Keratinocyte (primary cell): ENCODE data around the gene CUTC. TPM values are rescaled to one million over a fixed set of nuclear protein-coding genes. Genes with fewer than 3 reads are reported as not detected.
A peak's percentile ranks its signal among the peaks of the same experiment; 100 is the strongest.

Experiments
- DNase-seq: peaks from one replicate; pipeline ENCODE4 v3.0.0-alpha.2; 2011; ENCODE audit warnings: low read depth, missing footprints, low spot score
- FAIRE-seq: peaks from 2 replicates; lab custom pipeline; 2011; peaks lifted over from hg19 to GRCh38; lab: Jason Lieb, UNC
- H2AFZ ChIP-seq: 2 replicates; pipeline ENCODE4 v1.6.0; 2012; ENCODE audit warnings: low read length, control low read depth, inconsistent platforms; ENCODE audit not compliant: control insufficient read depth
- H3K27ac ChIP-seq: 2 replicates; pipeline ENCODE4 v1.5.1; 2011; ENCODE audit warnings: low read length; ENCODE audit not compliant: control insufficient read depth, insufficient read depth
- H3K27me3 ChIP-seq: 3 replicates; pipeline ENCODE4 v1.6.0; 2011; ENCODE audit warnings: low read length; ENCODE audit not compliant: control insufficient read depth, insufficient read depth; ENCODE audit errors: extremely low read depth
- H3K36me3 ChIP-seq, 2 experiments: 2 replicates in 1 of 2; 3 replicates in 1 of 2; pipeline ENCODE4 v1.5.1; 2011; ENCODE audit warnings: low read length in 2 of 2, mild to moderate bottlenecking in 1 of 2; ENCODE audit not compliant: control insufficient read depth in 2 of 2, insufficient read depth in 2 of 2; ENCODE audit errors: extremely low read depth in 1 of 2
- H3K4me1 ChIP-seq: 3 replicates; pipeline ENCODE4 v1.5.1; 2011; ENCODE audit warnings: low read length; ENCODE audit not compliant: control insufficient read depth, insufficient read depth; ENCODE audit errors: extremely low read depth
- H3K4me2 ChIP-seq: 3 replicates; pipeline ENCODE4 v1.6.0; 2011; ENCODE audit warnings: low read depth, low read length; ENCODE audit not compliant: control insufficient read depth, insufficient read depth; ENCODE audit errors: extremely low read depth
- H3K4me3 ChIP-seq, 3 experiments: fragments of 200-600 bp in 1 of 3; sonication (generic) in 1 of 3; 2 replicates in 2 of 3; 3 replicates in 1 of 3; pipeline ENCODE4 v1.5.1; 2011 to 2016; ENCODE audit warnings: low read length in 3 of 3, mild to moderate bottlenecking in 3 of 3, control low read depth in 2 of 3, inconsistent platforms in 1 of 3, low read depth in 1 of 3, mixed read lengths in 1 of 3, mixed run types in 1 of 3, moderate library complexity in 1 of 3; ENCODE audit not compliant: control insufficient read depth in 2 of 3, insufficient read depth in 2 of 3; ENCODE audit errors: extremely low read depth in 1 of 3
- H3K79me2 ChIP-seq: 2 replicates; pipeline ENCODE4 v1.6.0; 2012; ENCODE audit warnings: low read length; ENCODE audit not compliant: control insufficient read depth, insufficient read depth
- H3K9ac ChIP-seq: 3 replicates; pipeline ENCODE4 v1.6.0; 2011; ENCODE audit warnings: low read length; ENCODE audit not compliant: control insufficient read depth, insufficient read depth; ENCODE audit errors: extremely low read depth
- H3K9me1 ChIP-seq: 3 replicates; pipeline ENCODE4 v1.6.0; 2011; ENCODE audit warnings: low read length; ENCODE audit not compliant: control insufficient read depth, insufficient read depth; ENCODE audit errors: extremely low read depth
- H3K9me3 ChIP-seq: 2 replicates; pipeline ENCODE4 v1.5.1; 2012; ENCODE audit warnings: low read depth, low read length; ENCODE audit not compliant: control insufficient read depth
- H4K20me1 ChIP-seq: 3 replicates; pipeline ENCODE4 v1.6.0; 2011; ENCODE audit warnings: low read length; ENCODE audit not compliant: control insufficient read depth, insufficient read depth; ENCODE audit errors: extremely low read depth
- EZH2 ChIP-seq: IDR thresholded peaks from one replicate; pipeline ENCODE4 v1.6.1; 2012; ENCODE audit warnings: inconsistent platforms, mild to moderate bottlenecking, low read length, moderate library complexity
- dilution Hi-C: fragments of 300-500 bp; cut with MboI; formaldehyde crosslinking; loops from one replicate; pipeline ENCODE4 v1.7.0; 2020; ENCODE audit warnings: low sequenced_read_pairs; ENCODE audit not compliant: extremely low pct_ligation_motif_present
- polyA plus RNA-seq, 5 experiments: library from polyadenylated mRNA; depleted of rRNA in 3 of 5; stranded (reverse) in 3 of 5; stranded (forward) in 1 of 5; unstranded in 1 of 5; fragments of >200 nt; gene quantifications; 1 replicate in 1 of 5; 2 replicates in 3 of 5; 3 replicates in 1 of 5; pipeline versions ENCODE4 v1.2.1 to v1.2.3, GENCODE V29; 2011 to 2012; ENCODE audit warnings: missing spikeins in 2 of 5, low read depth in 1 of 5, low replicate concordance in 1 of 5
- TF ChIP-seq, protein P1 (sequence below), 3 experiments: IDR thresholded peaks in 1 of 3; conservative IDR thresholded peaks in 1 of 3; optimal IDR thresholded peaks in 1 of 3; 2 replicates in 2 of 3; 3 replicates in 1 of 3; pipeline versions ENCODE3 to v1.5.1; 2011; ENCODE audit warnings: low read length in 3 of 3, mild to moderate bottlenecking in 3 of 3, moderate library complexity in 2 of 3, control low read depth in 1 of 3, inconsistent platforms in 1 of 3; ENCODE audit not compliant: insufficient read depth in 2 of 3; ENCODE audit errors: extremely low read depth in 1 of 3

Gene CUTC
- polyA plus RNA-seq, 1 donor (not counting 4 experiments of a cell fraction or from before 2014, with no cell fraction given), result 29.5 TPM

- H3K4me2 ChIP-seq, result no peak overlapping the region
- TF ChIP-seq EZH2, result no peak
- TF ChIP-seq, protein P1, sequence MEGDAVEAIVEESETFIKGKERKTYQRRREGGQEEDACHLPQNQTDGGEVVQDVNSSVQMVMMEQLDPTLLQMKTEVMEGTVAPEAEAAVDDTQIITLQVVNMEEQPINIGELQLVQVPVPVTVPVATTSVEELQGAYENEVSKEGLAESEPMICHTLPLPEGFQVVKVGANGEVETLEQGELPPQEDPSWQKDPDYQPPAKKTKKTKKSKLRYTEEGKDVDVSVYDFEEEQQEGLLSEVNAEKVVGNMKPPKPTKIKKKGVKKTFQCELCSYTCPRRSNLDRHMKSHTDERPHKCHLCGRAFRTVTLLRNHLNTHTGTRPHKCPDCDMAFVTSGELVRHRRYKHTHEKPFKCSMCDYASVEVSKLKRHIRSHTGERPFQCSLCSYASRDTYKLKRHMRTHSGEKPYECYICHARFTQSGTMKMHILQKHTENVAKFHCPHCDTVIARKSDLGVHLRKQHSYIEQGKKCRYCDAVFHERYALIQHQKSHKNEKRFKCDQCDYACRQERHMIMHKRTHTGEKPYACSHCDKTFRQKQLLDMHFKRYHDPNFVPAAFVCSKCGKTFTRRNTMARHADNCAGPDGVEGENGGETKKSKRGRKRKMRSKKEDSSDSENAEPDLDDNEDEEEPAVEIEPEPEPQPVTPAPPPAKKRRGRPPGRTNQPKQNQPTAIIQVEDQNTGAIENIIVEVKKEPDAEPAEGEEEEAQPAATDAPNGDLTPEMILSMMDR (optimal IDR thresholded peaks at IDR 0.05 in 1 of 3, IDR thresholded peaks at IDR 0.05 in 1 of 3, conservative IDR thresholded peaks at IDR 0.05 in 1 of 3; ENCODE audit: extremely low read depth in 1 of 3, insufficient read depth in 2 of 3, low read length in 3 of 3), result peak in 2 of 3 experiments; percentile 5 to 47
- H3K9ac ChIP-seq, result no peak overlapping the region
- peaks cover 3% of the 10 kb centered on the region for H3K4me1 ChIP-seq
- peaks cover 3% of the 10 kb centered on the region for H3K9me1 ChIP-seq
- no peaks in the 10 kb centered on the region for H4K20me1 ChIP-seq
- dilution Hi-C loops, result no loop called here
- H3K9me3 ChIP-seq, result no peaks in the 10 kb centered on the region
- H2AFZ ChIP-seq, result no peak overlapping the region
- H3K27me3 ChIP-seq, result no peaks in the 10 kb centered on the region
- no peak for FAIRE-seq
- H3K4me3 ChIP-seq, result no peak overlapping the region
- no peak overlapping the region for H3K27ac ChIP-seq
- no peak for DNase-seq
- H3K79me2 ChIP-seq, result no peaks in the 10 kb centered on the region
- H3K36me3 ChIP-seq, result peaks cover 42 to 43% of the 10 kb centered on the region in 2 experiments
These were observed 33.4 kb upstream of the CUTC start for GRCh38 chr10:99698504-99699080.

DNA sequence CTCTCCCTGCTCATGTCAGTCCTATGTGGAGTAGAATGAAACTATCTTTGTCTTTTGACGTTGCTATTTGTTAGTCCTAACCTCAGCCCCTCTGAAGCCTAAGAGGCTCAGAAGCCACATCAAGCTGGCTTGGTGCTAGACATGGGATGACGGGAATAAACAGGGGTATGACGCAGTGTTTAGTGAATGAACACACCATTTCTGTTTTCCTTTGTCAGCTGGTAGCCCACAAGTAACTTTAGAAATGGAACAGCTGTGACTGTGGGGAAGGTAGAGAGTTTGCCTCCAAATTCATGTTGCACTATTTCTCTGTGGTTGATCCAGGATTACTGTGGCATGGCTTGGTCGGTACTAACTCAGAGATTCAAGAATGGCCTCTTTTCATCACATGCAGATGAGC is 31.4 kb upstream of the CUTC start:
- Histone ChIP-seq H2AFZ (no peak overlapping the region), H3K27me3 (no peaks in the 10 kb centered on the region), H3K9ac (no peak overlapping the region), H3K4me2 (no peak overlapping the region), H3K4me1 (no peaks in the 10 kb centered on the region), H4K20me1 (no peaks in the 10 kb centered on the region), H3K9me3 (no peaks in the 10 kb centered on the region), H3K27ac (no peak overlapping the region), H3K36me3 (peaks cover 53 to 58% of the 10 kb centered on the region in 2 experiments), H3K9me1 (peaks cover 3% of the 10 kb centered on the region), H3K4me3 (no peak overlapping the region), H3K79me2 (no peaks in the 10 kb centered on the region)
- DNase-seq (no peak), FAIRE-seq (no peak)
- no peak for TF ChIP-seq EZH2
- dilution Hi-C loops, result no loop called here
